GM23248 (cell line): ENCODE data around the gene PGPEP1. TPM values are rescaled to one million over a fixed set of nuclear protein-coding genes. Genes with fewer than 3 reads are reported as not detected.

Experiments
- DNase-seq: peaks from one replicate; pipeline ENCODE4 v3.0.0-alpha.2; 2015
- H2AFZ ChIP-seq: fragments of 200-600 bp; sonication (generic); 2 replicates; pipeline ENCODE4 v1.6.1; 2016; ENCODE audit warnings: antibody characterized with exemption
- H3F3A ChIP-seq: fragments of 200-600 bp; sonication (generic); 2 replicates; pipeline ENCODE4 v1.6.1; 2016; ENCODE audit warnings: mild to moderate bottlenecking, antibody characterized with exemption, mixed run types; ENCODE audit not compliant: insufficient read depth
- H3K27ac ChIP-seq: fragments of 200-600 bp; sonication (generic); 2 replicates; pipeline ENCODE4 v1.5.1; 2016; ENCODE audit warnings: mild to moderate bottlenecking
- H3K27me3 ChIP-seq: fragments of 200-600 bp; sonication (generic); replicated peaks from 2 replicates; pipeline ENCODE4 v1.6.1; 2016; ENCODE audit warnings: mild to moderate bottlenecking; ENCODE audit not compliant: insufficient read depth
- H3K36me3 ChIP-seq: fragments of 200-600 bp; sonication (generic); 2 replicates; pipeline ENCODE4 v1.6.1; 2016; ENCODE audit warnings: low read depth, mild to moderate bottlenecking
- H3K4me1 ChIP-seq: fragments of 200-600 bp; sonication (generic); 2 replicates; pipeline ENCODE4 v1.6.1; 2016; ENCODE audit warnings: mild to moderate bottlenecking; ENCODE audit not compliant: insufficient read depth
- H3K4me2 ChIP-seq: fragments of 200-600 bp; sonication (generic); one replicate; pipeline ENCODE4 v1.6.1; 2016; ENCODE audit warnings: mild to moderate bottlenecking; ENCODE audit not compliant: unreplicated experiment
- H3K4me3 ChIP-seq: fragments of 200-600 bp; sonication (generic); 2 replicates; pipeline ENCODE4 v1.5.1; 2016; ENCODE audit warnings: mild to moderate bottlenecking
- H3K79me2 ChIP-seq: fragments of 200-600 bp; sonication (generic); 2 replicates; pipeline ENCODE4 v1.6.1; 2016; ENCODE audit warnings: mild to moderate bottlenecking; ENCODE audit not compliant: insufficient read depth
- H3K9ac ChIP-seq: fragments of 200-600 bp; sonication (generic); 2 replicates; pipeline ENCODE4 v1.6.1; 2016; ENCODE audit warnings: mild to moderate bottlenecking
- H3K9me2 ChIP-seq: fragments of 200-600 bp; sonication (generic); 2 replicates; pipeline ENCODE4 v1.6.1; 2016; ENCODE audit warnings: mixed run types, mild to moderate bottlenecking, moderate library complexity; ENCODE audit not compliant: insufficient read depth
- H3K9me3 ChIP-seq: fragments of 200-600 bp; sonication (generic); one replicate; pipeline ENCODE4 v1.6.1; 2017; ENCODE audit warnings: low read depth
- H4K20me1 ChIP-seq: fragments of 200-600 bp; sonication (generic); 2 replicates; pipeline ENCODE4 v1.6.0; 2016; ENCODE audit not compliant: insufficient read depth
- EZH2 ChIP-seq: fragments of 200-600 bp; sonication (generic); IDR thresholded peaks from 2 replicates; pipeline ENCODE4 v1.6.1; 2018; ENCODE audit warnings: antibody characterized with exemption, mild to moderate bottlenecking; ENCODE audit not compliant: insufficient read depth, poor library complexity, severe bottlenecking
- EZH2phosphoT487 ChIP-seq: fragments of 200-600 bp; sonication (generic); IDR thresholded peaks from 2 replicates; pipeline ENCODE4 v1.6.1; 2018; ENCODE audit warnings: antibody characterized with exemption, moderate library complexity, mild to moderate bottlenecking, low read depth; ENCODE audit not compliant: insufficient read depth
- WGBS, 2 experiments: methylation state at CpG; one replicate each; pipeline ENCODE4 v1.1.6; 2015 to 2017; ENCODE audit warnings: low lambda C conversion rate in 2 of 2, low coverage in 1 of 2; ENCODE audit errors: missing lambda C conversion rate in 2 of 2; 5-methylcytosine and 5-hydroxymethylcytosine counted together
- in situ Hi-C: fragments of 300-500 bp; cut with MboI; formaldehyde crosslinking; loops from 2 replicates; pipeline ENCODE4 v1.15.0; 2020
- polyA plus RNA-seq: library from polyadenylated mRNA; unstranded; fragments of >200 nt; fragmentation: Nextera tagmentation; extraction: Ambion mirVana; gene quantifications from 2 replicates; pipeline ENCODE4 v1.2.1, GENCODE V29; 2016
- total RNA-seq: library from RNA; depleted of rRNA; stranded (reverse); fragments of >200 nt; shearing (Covaris generic); gene quantifications from 2 replicates; pipeline ENCODE4 v1.2.3, GENCODE V29; 2014

The PGPEP1 gene
- total and polyA plus RNA-seq, 2 experiments from 2014 or later = 12.0 to 14.5 TPM

DNA sequence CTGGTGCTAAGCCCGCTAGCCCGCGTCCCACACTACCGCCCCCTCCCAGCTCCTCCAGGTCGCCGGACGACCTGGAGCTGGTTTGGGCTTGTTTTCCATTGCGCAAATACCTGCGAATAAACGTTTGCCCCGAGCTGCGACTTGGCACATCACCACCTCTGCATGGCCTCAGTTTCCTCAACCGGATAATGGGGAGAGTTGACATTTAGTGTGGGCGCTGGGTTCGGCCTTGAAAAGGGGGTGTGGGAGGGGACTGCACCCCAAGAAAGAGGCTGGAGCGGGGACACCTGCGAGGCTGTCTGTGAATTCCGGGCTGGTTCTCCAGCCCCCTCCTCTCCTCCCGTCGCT, 48.0 kb upstream of the PGPEP1 start:
- H3K79me2 ChIP-seq = no peaks in the 10 kb centered on the region
- H2AFZ ChIP-seq = peak overlapping the region; percentile 63
- H3K27me3 ChIP-seq = no peaks in the 10 kb centered on the region
- H3K4me1 ChIP-seq = peaks cover 12% of the 10 kb centered on the region; the same call in 1 of the 2 replicates
- 0 to 6% methylated on average over 11 to 20 of the region's 20 CpGs for WGBS, 2 experiments
- H4K20me1 ChIP-seq = no peaks in the 10 kb centered on the region
- peak overlapping the region; percentile 92 for H3K4me2 ChIP-seq
- peak overlapping the region; percentile 94 for H3K9ac ChIP-seq
- H3K9me3 ChIP-seq = no peaks in the 10 kb centered on the region
- H3K27ac ChIP-seq = peak overlapping the region; percentile 88
- no peaks in the 10 kb centered on the region for H3K9me2 ChIP-seq
- H3K36me3 ChIP-seq = no peaks in the 10 kb centered on the region
- H3F3A ChIP-seq = peaks cover 22% of the 10 kb centered on the region
- DNase-seq = no peak
- in situ Hi-C loops = no loop called here
- peak overlapping the region; percentile 72 for H3K4me3 ChIP-seq
- no peak for TF ChIP-seq EZH2phosphoT487
- TF ChIP-seq EZH2 = no peak

DNA sequence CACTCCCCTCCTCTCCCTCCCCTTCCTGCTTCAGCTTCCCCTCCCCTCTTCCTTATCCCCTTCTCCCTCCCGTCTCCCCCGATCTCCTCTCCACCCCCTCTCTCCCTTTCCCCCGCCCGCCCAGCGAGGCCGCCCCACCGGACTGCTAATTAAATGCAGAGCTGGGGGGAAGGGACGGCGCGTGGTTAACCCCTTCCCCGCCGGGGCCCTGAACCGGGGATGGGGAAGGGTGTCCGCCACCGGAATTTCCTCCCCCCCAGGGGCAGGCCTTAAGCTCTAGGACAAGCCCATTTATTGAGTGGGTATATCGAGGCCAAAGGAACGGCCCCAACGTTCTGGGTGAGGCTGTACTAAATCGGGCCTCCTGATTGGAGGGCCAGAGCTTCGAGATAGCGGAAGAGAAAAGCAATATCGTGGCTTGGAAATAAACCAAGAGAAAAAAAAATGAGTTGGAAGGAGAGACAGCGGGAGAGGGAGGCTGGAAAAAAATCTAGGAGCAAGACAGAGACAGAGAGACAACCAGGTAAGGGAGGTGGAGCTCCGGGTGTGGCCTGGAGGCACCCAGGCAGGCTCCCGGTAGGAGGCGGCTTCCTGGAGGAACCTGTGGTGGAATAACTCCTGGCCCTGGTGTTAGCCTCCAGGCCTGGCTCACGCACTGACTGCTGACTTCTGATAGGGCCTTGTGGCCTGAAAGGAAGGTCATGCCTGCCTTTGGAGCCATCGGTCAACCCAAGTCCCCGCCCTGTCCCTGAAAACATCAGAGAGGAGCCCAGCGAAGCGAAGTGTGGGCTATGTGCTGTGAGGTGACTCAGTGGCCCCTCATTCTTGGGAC, 47.4 kb upstream of the PGPEP1 start:
- TF ChIP-seq EZH2 (no peak), EZH2phosphoT487 (no peak)
- Histone ChIP-seq H3K4me1 (peaks cover 12% of the 10 kb centered on the region), H3K4me2 (peak overlapping the region; percentile 92), H3K9me3 (no peaks in the 10 kb centered on the region), H3K27me3 (no peaks in the 10 kb centered on the region), H3K9me2 (no peaks in the 10 kb centered on the region), H3K79me2 (no peaks in the 10 kb centered on the region), H3K4me3 (peak overlapping the region; percentile 72), H3K9ac (peak overlapping the region; percentile 94), H2AFZ (peak overlapping the region; percentile 63), H3F3A (peaks cover 28% of the 10 kb centered on the region), H3K27ac (peak overlapping the region; percentile 88), H4K20me1 (no peaks in the 10 kb centered on the region), H3K36me3 (no peaks in the 10 kb centered on the region)
- 9 to 11% methylated on average over 24 to 31 of the region's 31 CpGs for WGBS, 2 experiments
- in situ Hi-C loops = no loop called here
- DNase-seq = peak; percentile 69

DNA sequence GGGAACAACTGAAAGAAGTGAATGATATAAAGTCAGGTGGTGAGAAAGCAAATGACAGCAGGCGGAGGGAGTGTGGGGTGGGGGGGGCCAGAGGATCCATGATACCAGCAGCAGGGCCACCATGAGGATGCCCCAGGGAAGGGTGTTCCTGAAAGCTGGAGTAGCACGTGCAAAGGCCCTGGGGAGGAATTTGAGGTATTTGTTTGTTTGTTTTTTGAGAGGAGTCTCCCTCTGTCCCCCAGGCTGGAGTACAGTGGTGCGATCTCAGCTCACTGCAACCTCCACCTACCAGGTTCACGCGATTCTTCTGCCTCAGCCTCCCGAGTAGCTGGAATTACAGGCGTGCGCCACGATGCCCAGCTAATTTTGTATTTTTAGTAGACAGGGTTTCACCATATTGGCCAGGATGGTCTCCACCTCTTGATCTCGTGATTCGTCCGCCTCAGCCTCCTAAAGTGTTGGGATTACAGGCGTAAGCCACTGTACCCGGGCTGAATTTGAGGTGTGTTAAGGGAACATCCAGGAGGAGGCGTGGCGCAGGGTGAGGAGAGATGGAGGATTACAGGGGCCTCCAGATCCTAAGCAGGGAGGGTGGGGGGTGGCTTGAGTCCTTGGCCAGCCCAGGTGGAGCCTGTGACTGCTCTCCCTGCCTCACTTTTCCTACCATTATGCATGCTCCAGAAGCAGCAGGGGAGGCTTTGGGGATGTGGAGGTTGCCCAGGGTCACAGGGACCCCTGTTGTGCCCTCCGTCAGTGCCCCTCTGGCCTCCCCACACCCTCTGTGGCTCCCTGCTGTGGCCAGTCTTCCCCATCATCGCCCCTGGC, 46.5 kb upstream of the PGPEP1 start:
- Histone ChIP-seq H3K27me3 (no peaks in the 10 kb centered on the region), H3F3A (peaks cover 36% of the 10 kb centered on the region), H2AFZ (peak overlapping the region; percentile 63), H3K27ac (peak overlapping the region; percentile 88), H3K4me3 (0 out of 2 replicates have a peak overlapping the region, but pooled peaks have one; percentile 72), H3K36me3 (no peaks in the 10 kb centered on the region), H3K9ac (peak overlapping the region; percentile 94), H3K4me2 (peak overlapping the region; percentile 92), H3K9me2 (no peaks in the 10 kb centered on the region), H3K79me2 (no peaks in the 10 kb centered on the region), H3K4me1 (peaks cover 20% of the 10 kb centered on the region), H3K9me3 (no peaks in the 10 kb centered on the region), H4K20me1 (no peaks in the 10 kb centered on the region)
- DNase-seq = no peak
- TF ChIP-seq EZH2 (no peak), EZH2phosphoT487 (no peak)
- WGBS, 2 experiments = 71% methylated on average over 18 of the region's 18 CpGs
- in situ Hi-C loops = no loop called here

DNA sequence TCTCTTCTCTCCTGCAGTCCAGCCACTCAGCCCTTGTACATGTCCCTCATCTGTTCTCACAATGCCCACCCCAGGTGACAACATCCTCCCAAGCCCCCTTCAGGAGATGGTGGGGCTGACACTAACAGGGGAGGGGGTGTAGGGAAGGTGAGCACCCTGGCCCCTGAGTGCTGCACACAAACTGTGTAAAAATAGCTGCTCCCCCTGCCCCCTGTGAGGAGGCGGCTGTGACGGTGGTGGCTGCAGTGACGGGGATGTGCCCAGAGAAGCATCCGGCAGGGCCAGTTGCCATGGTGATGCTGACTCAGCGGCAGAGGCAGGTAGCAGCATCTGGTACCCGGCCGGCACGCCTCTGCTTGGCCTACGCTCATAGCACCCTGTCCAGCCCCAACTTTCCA, 45.9 kb upstream of the PGPEP1 start:
- Histone ChIP-seq H3K27me3 (no peaks in the 10 kb centered on the region), H3K4me1 (peaks cover 23% of the 10 kb centered on the region), H3K4me2 (no peak overlapping the region), H3K9me3 (no peaks in the 10 kb centered on the region), H3F3A (peaks cover 37% of the 10 kb centered on the region), H2AFZ (no peak overlapping the region), H4K20me1 (no peaks in the 10 kb centered on the region), H3K36me3 (no peaks in the 10 kb centered on the region), H3K27ac (no peak overlapping the region), H3K79me2 (no peaks in the 10 kb centered on the region), H3K9me2 (no peaks in the 10 kb centered on the region), H3K9ac (no peak overlapping the region), H3K4me3 (no peak overlapping the region)
- no peak for DNase-seq
- in situ Hi-C loops = no loop called here
- TF ChIP-seq EZH2phosphoT487 = no peak
- TF ChIP-seq EZH2 = no peak
- 68 to 73% methylated on average over 7 to 9 of the region's 9 CpGs for WGBS, 2 experiments
